ENCODE measurements around the gene NIPSNAP3A.

NIPSNAP3A gene

DNA sequence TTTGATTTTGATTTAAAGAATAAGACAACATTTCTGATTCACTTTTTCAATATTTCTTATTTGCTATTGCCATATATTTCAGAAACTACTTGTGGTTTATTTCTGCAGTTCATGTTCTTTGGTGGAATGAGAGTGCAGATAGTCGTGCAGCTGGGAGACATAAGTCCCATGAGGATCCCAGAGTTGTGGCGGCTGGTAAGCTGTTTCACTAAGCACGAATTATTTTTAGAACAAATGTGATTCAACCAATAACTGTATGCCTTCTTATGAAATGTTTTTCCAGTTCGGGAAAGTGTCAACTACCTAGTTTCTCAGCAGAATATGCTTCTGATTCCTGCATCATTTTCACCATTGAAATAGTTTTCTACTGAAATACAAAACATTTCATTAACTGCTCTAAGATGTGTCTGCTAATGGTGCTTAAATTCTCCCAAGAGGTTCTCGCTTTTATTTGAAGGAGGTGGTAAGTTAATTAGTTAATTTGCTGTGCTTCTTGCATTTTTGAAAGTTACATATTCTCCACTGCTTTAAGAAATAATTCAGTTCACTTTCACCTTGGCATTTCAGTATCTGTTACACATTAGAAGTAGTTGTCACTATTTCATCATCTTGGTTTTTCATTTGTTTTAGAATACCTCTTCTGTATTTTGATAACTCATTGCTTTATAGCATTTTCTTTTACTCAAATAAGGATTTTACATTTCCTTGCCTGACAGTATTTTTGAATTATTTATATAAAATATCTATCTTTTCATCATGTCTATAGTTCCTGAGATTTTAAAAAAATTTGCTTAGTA is 25.4 kb downstream of the NIPSNAP3A start:
- peaks cover 0 to 27% (median 9%) of the 10 kb centered on the region in 4 experiments for H3K4me1 ChIP-seq (ENCODE audit: control extremely low read depth in 1 of 4, control insufficient read depth in 4 of 4, insufficient read depth in 4 of 4, low read length in 3 of 4)
- no peak overlapping the region for H3K27ac ChIP-seq (ENCODE audit: insufficient read depth in 1 of 2, low read depth in 1 of 2, low read length in 2 of 2, poor library complexity in 1 of 2, severe bottlenecking in 2 of 2)

DNA sequence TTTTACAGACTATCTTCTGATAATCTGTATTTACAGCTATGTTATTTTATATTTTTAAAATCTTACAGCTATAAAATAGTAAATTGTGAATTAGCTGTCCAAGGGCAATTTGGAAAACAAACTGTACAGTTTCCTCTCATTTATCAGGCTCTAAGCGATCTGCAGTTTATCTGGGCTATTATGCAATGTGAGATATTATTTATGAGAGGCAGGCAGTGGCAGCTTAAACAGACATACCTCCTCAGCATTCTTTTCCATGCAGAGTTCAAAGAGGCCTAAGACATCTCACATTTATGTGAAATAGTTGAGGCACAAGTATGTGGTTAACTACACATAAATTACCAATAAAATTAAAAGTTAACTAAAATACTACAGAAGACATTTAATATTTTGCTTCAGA is 26.6 kb downstream of the NIPSNAP3A start:
- Histone ChIP-seq H3K27ac (ENCODE audit: insufficient read depth in 1 of 2, low read depth in 1 of 2, low read length in 2 of 2, poor library complexity in 1 of 2, severe bottlenecking in 2 of 2) (no peak overlapping the region), H3K4me1 (ENCODE audit: control extremely low read depth in 1 of 4, control insufficient read depth in 4 of 4, insufficient read depth in 4 of 4, low read length in 3 of 4) (peaks cover 0 to 27% (median 9%) of the 10 kb centered on the region in 4 experiments), H3K36me3 (ENCODE audit: control insufficient read depth in 4 of 4, insufficient read depth in 4 of 4, low read length in 3 of 4) (peaks cover 0 to 10% (median 2%) of the 10 kb centered on the region in 4 experiments), H3K9me3 (ENCODE audit: control extremely low read depth in 1 of 5, control insufficient read depth in 4 of 5, insufficient read depth in 2 of 5, low read depth in 1 of 5, low read length in 4 of 5) (peaks cover 0 to 3% (median 0%) of the 10 kb centered on the region in 5 experiments), H3K27me3 (replicated peaks in 2 of 5; ENCODE audit: control insufficient read depth in 4 of 5, insufficient read depth in 5 of 5, low read length in 4 of 5) (no peaks in the 10 kb centered on the region), H3K4me3 (ENCODE audit: control insufficient read depth in 1 of 7, extremely low read depth in 1 of 7, insufficient read depth in 4 of 7, low read depth in 2 of 7, low read length in 6 of 7) (no peak overlapping the region)
- DNase-seq = no peak
- CTCF ChIA-PET = interaction anchor here (0.6 kb wide), 1 partner anchor 87 kb away, joined by 3 read pairs; no protein-coding TSS in a partner anchor
- POLR2A ChIA-PET = no interaction called here
- no CpG with 5 or more reads among the region's 1 CpG for WGBS (ENCODE audit: insufficient coverage)

More for the DNA sequence above, 25.4 kb downstream of the NIPSNAP3A start:
- ChIA-PET CTCF (no interaction called here), POLR2A (no interaction called here)
- Histone ChIP-seq H3K4me3 (ENCODE audit: control insufficient read depth in 1 of 7, extremely low read depth in 1 of 7, insufficient read depth in 4 of 7, low read depth in 2 of 7, low read length in 6 of 7) (no peak overlapping the region), H3K27me3 (replicated peaks in 2 of 5; ENCODE audit: control insufficient read depth in 4 of 5, insufficient read depth in 5 of 5, low read length in 4 of 5) (no peaks in the 10 kb centered on the region), H3K9me3 (ENCODE audit: control extremely low read depth in 1 of 5, control insufficient read depth in 4 of 5, insufficient read depth in 2 of 5, low read depth in 1 of 5, low read length in 4 of 5) (peaks cover 0 to 3% (median 0%) of the 10 kb centered on the region in 5 experiments), H3K36me3 (ENCODE audit: control insufficient read depth in 4 of 4, insufficient read depth in 4 of 4, low read length in 3 of 4) (peaks cover 0 to 10% (median 2%) of the 10 kb centered on the region in 4 experiments)
- DNase-seq = no peak
- whole genome bisulfite sequencing (ENCODE audit: insufficient coverage) = 76% methylated on average over 3 of the region's 5 CpGs

DNA sequence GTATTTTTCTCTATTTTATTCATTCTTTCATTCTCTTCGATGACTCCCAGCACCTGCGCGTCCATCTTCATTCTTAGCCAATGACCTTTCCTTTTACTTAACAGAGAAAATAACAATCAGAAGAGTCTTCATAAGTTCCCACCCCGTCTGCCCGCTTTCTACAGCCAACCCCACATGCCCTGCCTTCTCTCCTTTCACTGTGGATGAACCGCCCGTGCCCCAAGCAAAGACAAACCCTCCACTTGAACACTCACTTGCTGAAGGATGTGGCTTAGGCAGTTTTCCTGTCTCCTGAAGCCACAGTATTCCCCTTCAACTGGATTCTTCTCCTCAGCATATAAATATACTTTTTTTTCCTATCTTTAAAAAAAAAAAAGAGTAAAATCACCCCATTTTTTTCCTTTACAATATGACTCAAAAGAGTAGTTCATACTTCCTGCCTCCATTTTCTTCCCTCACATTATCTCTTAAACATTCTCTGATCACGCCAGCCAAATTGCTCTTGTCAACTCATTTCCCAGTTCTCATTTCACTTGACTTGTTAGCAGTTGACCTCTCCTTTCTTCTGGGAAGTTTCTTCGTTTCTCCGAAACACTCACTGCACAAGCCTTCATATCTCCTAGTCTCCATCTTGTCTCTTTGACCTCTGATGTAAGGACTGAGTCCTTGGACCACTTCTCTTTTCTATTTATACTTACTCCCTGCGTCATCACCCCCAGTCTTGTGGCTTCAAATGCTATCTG is 27.5 kb downstream of the NIPSNAP3A start:
- Histone ChIP-seq H3K4me3 (ENCODE audit: control insufficient read depth in 1 of 7, extremely low read depth in 1 of 7, insufficient read depth in 4 of 7, low read depth in 2 of 7, low read length in 6 of 7) (no peak overlapping the region), H3K36me3 (ENCODE audit: control insufficient read depth in 4 of 4, insufficient read depth in 4 of 4, low read length in 3 of 4) (peaks cover 0 to 10% (median 2%) of the 10 kb centered on the region in 4 experiments), H3K4me1 (ENCODE audit: control extremely low read depth in 1 of 4, control insufficient read depth in 4 of 4, insufficient read depth in 4 of 4, low read length in 3 of 4) (peaks cover 2 to 30% (median 9%) of the 10 kb centered on the region in 4 experiments), H3K27me3 (replicated peaks in 2 of 5; ENCODE audit: control insufficient read depth in 4 of 5, insufficient read depth in 5 of 5, low read length in 4 of 5) (no peaks in the 10 kb centered on the region), H3K27ac (ENCODE audit: insufficient read depth in 1 of 2, low read depth in 1 of 2, low read length in 2 of 2, poor library complexity in 1 of 2, severe bottlenecking in 2 of 2) (peak overlapping the region in 1 of 2 experiments; percentile 51), H3K9me3 (ENCODE audit: control extremely low read depth in 1 of 5, control insufficient read depth in 4 of 5, insufficient read depth in 2 of 5, low read depth in 1 of 5, low read length in 4 of 5) (peaks cover 0 to 3% (median 0%) of the 10 kb centered on the region in 5 experiments)
- DNase-seq = peak; percentile 31 to 73 (median 63)
- ChIA-PET POLR2A (no interaction called here), CTCF (no interaction called here)
- WGBS (ENCODE audit: insufficient coverage) = 92% methylated on average over 11 of the region's 11 CpGs

DNA sequence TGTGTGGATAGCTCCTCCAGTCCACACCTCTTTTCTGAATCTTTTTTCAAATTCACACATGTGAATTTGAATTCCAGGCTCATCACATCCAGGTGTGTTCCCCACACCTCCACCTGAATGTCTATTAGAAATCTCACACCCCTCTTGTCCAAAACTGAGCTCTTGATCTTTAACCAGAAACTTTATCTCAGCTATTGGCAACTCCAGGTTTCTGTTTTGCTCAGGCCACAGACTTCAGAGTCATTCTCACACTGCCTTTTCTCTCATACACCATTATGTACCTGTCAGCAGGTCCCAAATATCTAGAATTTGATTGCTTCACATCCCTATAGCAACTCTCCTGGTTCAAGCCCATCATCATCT is 28.1 kb downstream of the NIPSNAP3A start:
- ChIA-PET CTCF (no interaction called here), POLR2A (no interaction called here)
- H3K27me3 ChIP-seq (replicated peaks in 2 of 5; ENCODE audit: control insufficient read depth in 4 of 5, insufficient read depth in 5 of 5, low read length in 4 of 5) = no peaks in the 10 kb centered on the region
- peaks cover 0 to 3% (median 0%) of the 10 kb centered on the region in 5 experiments for H3K9me3 ChIP-seq (ENCODE audit: control extremely low read depth in 1 of 5, control insufficient read depth in 4 of 5, insufficient read depth in 2 of 5, low read depth in 1 of 5, low read length in 4 of 5)
- peaks cover 0 to 10% (median 2%) of the 10 kb centered on the region in 4 experiments for H3K36me3 ChIP-seq (ENCODE audit: control insufficient read depth in 4 of 4, insufficient read depth in 4 of 4, low read length in 3 of 4)
- H3K27ac ChIP-seq (ENCODE audit: insufficient read depth in 1 of 2, low read depth in 1 of 2, low read length in 2 of 2, poor library complexity in 1 of 2, severe bottlenecking in 2 of 2) = no peak overlapping the region
- H3K4me1 ChIP-seq (ENCODE audit: control extremely low read depth in 1 of 4, control insufficient read depth in 4 of 4, insufficient read depth in 4 of 4, low read length in 3 of 4) = peaks cover 6 to 30% (median 9%) of the 10 kb centered on the region in 4 experiments
- H3K4me3 ChIP-seq (ENCODE audit: control insufficient read depth in 1 of 7, extremely low read depth in 1 of 7, insufficient read depth in 4 of 7, low read depth in 2 of 7, low read length in 6 of 7) = no peak overlapping the region
- DNase-seq = no peak

- H3K9me3 ChIP-seq (ENCODE audit: control extremely low read depth in 1 of 5, control insufficient read depth in 4 of 5, insufficient read depth in 2 of 5, low read depth in 1 of 5, low read length in 4 of 5) = peaks cover 0 to 3% (median 0%) of the 10 kb centered on the region in 5 experiments
- peaks cover 6 to 30% (median 8%) of the 10 kb centered on the region in 4 experiments for H3K4me1 ChIP-seq (ENCODE audit: control extremely low read depth in 1 of 4, control insufficient read depth in 4 of 4, insufficient read depth in 4 of 4, low read length in 3 of 4)
- no peaks in the 10 kb centered on the region for H3K27me3 ChIP-seq (replicated peaks in 2 of 5; ENCODE audit: control insufficient read depth in 4 of 5, insufficient read depth in 5 of 5, low read length in 4 of 5)
- H3K36me3 ChIP-seq (ENCODE audit: control insufficient read depth in 4 of 4, insufficient read depth in 4 of 4, low read length in 3 of 4) = peaks cover 0 to 10% (median 2%) of the 10 kb centered on the region in 4 experiments
- POLR2A ChIA-PET = no interaction called here
- CTCF ChIA-PET = no interaction called here
- WGBS (ENCODE audit: insufficient coverage) = 95% methylated on average over 2 of the region's 2 CpGs
- no peak overlapping the region for H3K27ac ChIP-seq (ENCODE audit: insufficient read depth in 1 of 2, low read depth in 1 of 2, low read length in 2 of 2, poor library complexity in 1 of 2, severe bottlenecking in 2 of 2)
- no peak for DNase-seq
- H3K4me3 ChIP-seq (ENCODE audit: control insufficient read depth in 1 of 7, extremely low read depth in 1 of 7, insufficient read depth in 4 of 7, low read depth in 2 of 7, low read length in 6 of 7) = no peak overlapping the region
These were observed 28.5 kb downstream of the NIPSNAP3A start for GRCh38 chr9:104775976-104776375.

- WGBS (ENCODE audit: insufficient coverage) = no CpG with 5 or more reads among the region's 1 CpG
- no peak overlapping the region for H3K4me3 ChIP-seq (ENCODE audit: control insufficient read depth in 1 of 7, extremely low read depth in 1 of 7, insufficient read depth in 4 of 7, low read depth in 2 of 7, low read length in 6 of 7)
- no peaks in the 10 kb centered on the region for H3K27me3 ChIP-seq (replicated peaks in 2 of 5; ENCODE audit: control insufficient read depth in 4 of 5, insufficient read depth in 5 of 5, low read length in 4 of 5)
- H3K36me3 ChIP-seq (ENCODE audit: control insufficient read depth in 4 of 4, insufficient read depth in 4 of 4, low read length in 3 of 4) = peaks cover 0 to 5% (median under 1%) of the 10 kb centered on the region in 4 experiments
- no peak for DNase-seq
- no peak overlapping the region for H3K27ac ChIP-seq (ENCODE audit: insufficient read depth in 1 of 2, low read depth in 1 of 2, low read length in 2 of 2, poor library complexity in 1 of 2, severe bottlenecking in 2 of 2)
- POLR2A ChIA-PET = no interaction called here
- peaks cover 6 to 30% (median 8%) of the 10 kb centered on the region in 4 experiments for H3K4me1 ChIP-seq (ENCODE audit: control extremely low read depth in 1 of 4, control insufficient read depth in 4 of 4, insufficient read depth in 4 of 4, low read length in 3 of 4)
- H3K9me3 ChIP-seq (ENCODE audit: control extremely low read depth in 1 of 5, control insufficient read depth in 4 of 5, insufficient read depth in 2 of 5, low read depth in 1 of 5, low read length in 4 of 5) = no peaks in the 10 kb centered on the region
- CTCF ChIA-PET = no interaction called here
These were observed 29.3 kb downstream of the NIPSNAP3A start for GRCh38 chr9:104776797-104777196.

DNA sequence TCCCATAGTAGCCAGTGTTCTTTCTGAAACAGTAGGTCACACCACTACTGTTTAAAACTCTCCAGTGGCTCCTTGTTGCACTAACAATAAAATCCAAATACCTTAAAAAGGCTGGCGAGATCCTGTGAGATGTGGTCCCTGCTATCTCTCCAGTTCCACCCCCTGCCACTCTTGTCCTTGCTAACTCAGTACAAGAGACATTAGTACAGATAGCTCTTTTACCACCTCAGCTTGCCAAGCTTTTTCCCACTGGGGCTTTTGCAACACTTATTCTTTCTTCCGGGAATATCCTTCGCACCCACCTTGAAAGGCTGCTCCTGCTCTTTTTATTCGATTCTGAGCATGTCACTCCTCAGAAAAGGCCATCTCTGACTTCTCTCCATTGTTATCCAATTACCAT is 31.3 kb downstream of the NIPSNAP3A start:
- 96% methylated on average over 4 of the region's 4 CpGs for WGBS (ENCODE audit: insufficient coverage)
- Histone ChIP-seq H3K9me3 (ENCODE audit: control extremely low read depth in 1 of 5, control insufficient read depth in 4 of 5, insufficient read depth in 2 of 5, low read depth in 1 of 5, low read length in 4 of 5) (no peaks in the 10 kb centered on the region), H3K4me1 (ENCODE audit: control extremely low read depth in 1 of 4, control insufficient read depth in 4 of 4, insufficient read depth in 4 of 4, low read length in 3 of 4) (peaks cover 6 to 30% (median 8%) of the 10 kb centered on the region in 4 experiments), H3K27ac (ENCODE audit: insufficient read depth in 1 of 2, low read depth in 1 of 2, low read length in 2 of 2, poor library complexity in 1 of 2, severe bottlenecking in 2 of 2) (no peak overlapping the region), H3K4me3 (ENCODE audit: control insufficient read depth in 1 of 7, extremely low read depth in 1 of 7, insufficient read depth in 4 of 7, low read depth in 2 of 7, low read length in 6 of 7) (no peak overlapping the region), H3K36me3 (ENCODE audit: control insufficient read depth in 4 of 4, insufficient read depth in 4 of 4, low read length in 3 of 4) (peaks cover 0 to 5% (median 3%) of the 10 kb centered on the region in 4 experiments), H3K27me3 (replicated peaks in 2 of 5; ENCODE audit: control insufficient read depth in 4 of 5, insufficient read depth in 5 of 5, low read length in 4 of 5) (no peaks in the 10 kb centered on the region)
- ChIA-PET CTCF (interaction anchor here (1.6 to 1.7 kb wide), 3 partner anchors 9 to 380 kb away, joined by 4 to 8 read pairs (median 5); no protein-coding TSS in a partner anchor), POLR2A (no interaction called here)
- no peak for DNase-seq

All from common myeloid progenitor, CD34-positive (primary cell).